ENCODE measurements around the gene TIE1. TPM values are rescaled to one million over a fixed set of nuclear protein-coding genes. Genes with fewer than 3 reads are reported as not detected.

Gene TIE1
- total RNA-seq, 2 donors from 2014 or later, result 23.7 to 25.7 TPM

- H3K9me3 ChIP-seq, result no peaks in the 10 kb centered on the region
- no peaks in the 10 kb centered on the region for H3K36me3 ChIP-seq
- ATAC-seq (ENCODE audit: insufficient number of reproducible peaks, low FRiP score, low read depth), result no peak
Measured at GRCh38 chr1:43314233-43314632, 13.5 kb downstream of the TIE1 start.

GRCh38 chr1:43315481-43315880 is 14.7 kb downstream of the TIE1 start:
- DNase-seq (ENCODE audit: low spot score) (no peak), ATAC-seq (ENCODE audit: insufficient number of reproducible peaks, low FRiP score, low read depth) (no peak)
- Histone ChIP-seq H3K36me3 (no peaks in the 10 kb centered on the region), H3K27ac (no peak overlapping the region), H3K27me3 (replicated peaks; ENCODE audit: insufficient read depth) (no peaks in the 10 kb centered on the region), H3K4me1 (ENCODE audit: control insufficient read depth in 1 of 2, low read depth in 2 of 2) (no peaks in the 10 kb centered on the region), H3K4me3 (no peak overlapping the region), H3K9me3 (no peaks in the 10 kb centered on the region)
- TF ChIP-seq CTCF (IDR thresholded peaks at IDR 0.05), result no peak

More at GRCh38 chr1:43314233-43314632, 13.5 kb downstream of the TIE1 start:
- H3K27ac ChIP-seq, result no peak overlapping the region
- no peaks in the 10 kb centered on the region for H3K27me3 ChIP-seq (replicated peaks; ENCODE audit: insufficient read depth)
- no peaks in the 10 kb centered on the region for H3K4me1 ChIP-seq (ENCODE audit: control insufficient read depth in 1 of 2, low read depth in 2 of 2)
- H3K4me3 ChIP-seq, result no peak overlapping the region
- no peak for DNase-seq (ENCODE audit: low spot score)
- no peak for TF ChIP-seq CTCF (IDR thresholded peaks at IDR 0.05)

GRCh38 chr1:43315963-43316737 is 15.4 kb downstream of the TIE1 start:
- no peak for ATAC-seq (ENCODE audit: insufficient number of reproducible peaks, low FRiP score, low read depth)
- no peak for TF ChIP-seq CTCF (IDR thresholded peaks at IDR 0.05)
- no peak for DNase-seq (ENCODE audit: low spot score)
- Histone ChIP-seq H3K27ac (no peak overlapping the region), H3K4me1 (ENCODE audit: control insufficient read depth in 1 of 2, low read depth in 2 of 2) (no peaks in the 10 kb centered on the region), H3K9me3 (no peaks in the 10 kb centered on the region), H3K36me3 (no peaks in the 10 kb centered on the region), H3K4me3 (no peak overlapping the region), H3K27me3 (replicated peaks; ENCODE audit: insufficient read depth) (no peaks in the 10 kb centered on the region)

- Histone ChIP-seq H3K36me3 (no peaks in the 10 kb centered on the region), H3K9me3 (no peaks in the 10 kb centered on the region), H3K4me3 (no peak overlapping the region), H3K4me1 (ENCODE audit: control insufficient read depth in 1 of 2, low read depth in 2 of 2) (no peaks in the 10 kb centered on the region), H3K27me3 (replicated peaks; ENCODE audit: insufficient read depth) (no peaks in the 10 kb centered on the region), H3K27ac (no peak overlapping the region)
- DNase-seq (ENCODE audit: low spot score), result no peak
- ATAC-seq (ENCODE audit: insufficient number of reproducible peaks, low FRiP score, low read depth), result no peak
- no peak for TF ChIP-seq CTCF (IDR thresholded peaks at IDR 0.05)
Measured at GRCh38 chr1:43316738-43317520, 16.1 kb downstream of the TIE1 start.

- H3K36me3 ChIP-seq, result no peaks in the 10 kb centered on the region
- ATAC-seq (ENCODE audit: insufficient number of reproducible peaks, low FRiP score, low read depth), result no peak
Measured at GRCh38 chr1:43317817-43318471, 17.2 kb downstream of the TIE1 start.

More at GRCh38 chr1:43317817-43318471, 17.2 kb downstream of the TIE1 start:
- Histone ChIP-seq H3K27me3 (replicated peaks; ENCODE audit: insufficient read depth) (no peaks in the 10 kb centered on the region), H3K4me1 (ENCODE audit: control insufficient read depth in 1 of 2, low read depth in 2 of 2) (no peaks in the 10 kb centered on the region), H3K4me3 (no peak overlapping the region), H3K27ac (no peak overlapping the region), H3K9me3 (no peaks in the 10 kb centered on the region)
- no peak for DNase-seq (ENCODE audit: low spot score)
- TF ChIP-seq CTCF (IDR thresholded peaks at IDR 0.05), result no peak
